Right cardiac atrium (tissue), 5 donors: ENCODE data around the gene GPR25. TPM values are rescaled to one million over a fixed set of nuclear protein-coding genes. Genes with fewer than 3 reads are reported as not detected.

ENCODE experiments used
- ATAC-seq, 2 donors: fragments of 200-7000 bp; cut with Tn5 transposase; one replicate each; pipeline versions ENCODE4 v1.8.0 to v1.9.1; 2020; ENCODE audit warnings: moderate library complexity in 2 of 2, mild to moderate bottlenecking in 1 of 2
- DNase-seq, 3 donors: peaks; one replicate each; pipeline ENCODE4 v3.0.0-alpha.2; 2020
- H3K27ac ChIP-seq: one replicate; pipeline ENCODE4 v1.5.1; 2013; ENCODE audit warnings: mild to moderate bottlenecking, low read length, control low read depth, moderate library complexity
- H3K27me3 ChIP-seq: one replicate; pipeline ENCODE4 v1.6.1; 2013; ENCODE audit not compliant: control insufficient read depth, insufficient read depth
- H3K4me1 ChIP-seq: one replicate; pipeline ENCODE4 v1.6.1; 2013; ENCODE audit warnings: low read length; ENCODE audit not compliant: control insufficient read depth, insufficient read depth
- H3K4me3 ChIP-seq: one replicate; pipeline ENCODE4 v1.5.1; 2013; ENCODE audit warnings: low read length, control low read depth
- H3K9me3 ChIP-seq: one replicate; pipeline ENCODE4 v1.6.1; 2013; ENCODE audit warnings: low read length; ENCODE audit not compliant: control insufficient read depth
- WGBS: extraction: QIAGEN DNeasy Blood & Tissue Kit; methylation state at CpG from one replicate; pipeline ENCODE4 v1.1.7; 2013; 5-methylcytosine and 5-hydroxymethylcytosine counted together
- intact Hi-C, 4 donors: fragments of 100-400 bp; cut with DNase I; formaldehyde crosslinking; loops; one replicate each; pipeline versions ENCODE4 v1.11.0 to v1.14.0; 2022 to 2023
- polyA plus RNA-seq: library from polyadenylated mRNA; stranded (reverse); fragments of 200-250 nt; gene quantifications from one replicate; pipeline ENCODE4 v1.2.3, GENCODE V29; 2013
- total RNA-seq, 4 donors: library from RNA; stranded (reverse); fragmentation: NEBNext Ultra II Directional; extraction: Animal tissue kit (Norgen Biotek cat#: 25700); gene quantifications; one replicate each; pipeline ENCODE4 v1.2.1, GENCODE V29; 2021
- donor health status: healthy with polysubstance abuse.
- donor health status: DM: no; HTN: yes; CAD: no.
- donor health status: DM: no; HTN: no; CAD: no.
- donor health status: DM: no; HTN: yes; CAD: no; lungs with severe emphysema.
- donor health status: DM: yes; HTN: yes; CAD: no.

The GPR25 gene
- total and polyA plus RNA-seq, 5 donors = not detected

- Histone ChIP-seq H3K4me3 (no peak overlapping the region), H3K4me1 (no peaks in the 10 kb centered on the region), H3K27me3 (no peaks in the 10 kb centered on the region), H3K27ac (no peak overlapping the region), H3K9me3 (no peaks in the 10 kb centered on the region)
- 86% methylated on average over 9 of the region's 9 CpGs for WGBS
- DNase-seq = no peak
- no peak for ATAC-seq
- intact Hi-C loops = no loop called here
Measured at GRCh38 chr1:200895801-200896530, 23.2 kb downstream of the GPR25 start.

DNA sequence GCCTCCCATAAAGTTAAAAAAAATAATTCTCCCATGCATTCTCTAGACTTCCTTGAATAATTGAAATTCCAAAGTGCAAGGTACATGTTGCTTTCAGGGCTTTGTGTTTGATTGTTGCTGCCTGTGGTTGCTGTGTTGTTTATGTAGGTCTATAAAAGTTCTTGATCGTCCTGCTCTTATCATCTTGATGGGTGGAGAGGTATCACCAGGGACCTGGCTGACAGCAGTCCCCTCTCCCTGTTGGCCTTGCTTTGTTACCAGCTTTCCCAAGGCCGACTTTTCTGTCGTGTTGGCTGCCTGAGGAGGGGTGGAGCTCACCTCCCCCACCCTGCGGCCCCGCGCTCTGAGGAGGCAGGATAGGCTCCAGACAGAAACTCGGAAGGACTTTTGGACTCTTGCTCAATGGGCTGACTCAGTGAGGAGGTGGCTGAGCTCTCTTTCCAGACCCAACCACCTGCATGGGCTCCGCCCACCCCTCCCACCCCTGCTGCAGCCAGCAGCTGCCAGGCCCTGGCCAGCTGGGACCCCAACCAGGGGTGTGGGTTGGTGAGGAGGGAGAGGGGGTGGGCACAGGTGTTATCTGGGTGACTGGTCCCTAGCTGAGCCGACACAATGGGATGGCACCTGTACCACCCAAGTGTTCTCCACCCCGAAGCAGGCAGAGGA, 23.9 kb downstream of the GPR25 start:
- WGBS = 78% methylated on average over 10 of the region's 10 CpGs
- intact Hi-C loops = no loop called here
- H3K27ac ChIP-seq = no peak overlapping the region
- H3K4me3 ChIP-seq = no peak overlapping the region
- ATAC-seq (peak in 1 of 2 donors; percentile 27), DNase-seq (no peak)
- H3K9me3 ChIP-seq = no peaks in the 10 kb centered on the region
- no peaks in the 10 kb centered on the region for H3K4me1 ChIP-seq
- H3K27me3 ChIP-seq = no peaks in the 10 kb centered on the region

DNA sequence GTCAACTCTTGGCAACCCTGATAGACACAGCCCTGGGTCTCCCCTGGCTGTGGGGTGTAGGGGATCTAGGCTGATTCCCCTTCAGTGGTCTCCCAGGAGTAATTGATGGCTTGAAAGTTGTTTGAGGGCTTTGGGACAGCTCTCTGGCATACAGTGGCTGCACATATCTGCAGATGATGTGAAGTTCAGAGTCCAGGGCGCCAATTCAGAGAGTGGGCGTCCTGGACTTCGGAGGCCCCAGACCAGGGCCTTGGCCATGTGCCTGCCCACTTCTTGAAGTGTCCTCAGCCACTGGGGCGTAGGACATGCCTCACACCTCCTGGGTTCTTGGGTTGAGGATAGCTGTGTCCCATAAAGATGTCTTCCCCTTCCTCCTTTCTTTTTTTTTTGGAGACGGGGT, 24.5 kb downstream of the GPR25 start:
- Histone ChIP-seq H3K27me3 (no peaks in the 10 kb centered on the region), H3K9me3 (no peaks in the 10 kb centered on the region), H3K4me3 (no peak overlapping the region), H3K27ac (no peak overlapping the region), H3K4me1 (no peaks in the 10 kb centered on the region)
- WGBS = 86% methylated on average over 5 of the region's 5 CpGs
- no peak for DNase-seq
- no peak for ATAC-seq
- intact Hi-C loops = no loop called here

- Histone ChIP-seq H3K27ac (no peak overlapping the region), H3K27me3 (no peaks in the 10 kb centered on the region), H3K4me3 (no peak overlapping the region), H3K4me1 (no peaks in the 10 kb centered on the region), H3K9me3 (no peaks in the 10 kb centered on the region)
- WGBS = 61% methylated on average over 3 of the region's 3 CpGs
- intact Hi-C loops = no loop called here
- DNase-seq (no peak), ATAC-seq (no peak)
Measured at GRCh38 chr1:200899015-200899386, 26.2 kb downstream of the GPR25 start.

DNA sequence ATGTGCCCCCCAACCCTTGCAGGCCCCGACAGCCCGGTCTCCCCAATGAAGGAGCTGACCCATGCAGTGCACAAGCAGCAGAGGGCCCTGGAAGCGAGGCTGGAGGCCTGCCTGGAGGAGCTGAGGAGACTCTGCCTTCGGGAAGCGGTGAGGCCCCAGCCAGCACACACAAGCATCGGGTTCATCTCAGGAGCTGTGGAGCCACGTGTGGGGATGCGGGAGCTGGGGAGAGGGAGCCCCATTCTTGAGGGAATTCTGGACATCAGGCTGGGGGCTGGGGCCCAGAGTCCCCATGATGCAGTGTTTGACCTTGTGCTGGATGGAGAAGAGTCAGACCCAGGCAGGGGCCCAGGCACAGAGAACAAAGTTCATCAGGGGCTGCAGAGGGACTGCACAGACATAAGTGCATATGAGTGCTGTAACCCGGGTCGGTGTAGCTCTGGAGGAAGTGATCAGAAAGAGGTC, 26.7 kb downstream of the GPR25 start:
- DNase-seq = no peak
- no peaks in the 10 kb centered on the region for H3K27me3 ChIP-seq

DNA sequence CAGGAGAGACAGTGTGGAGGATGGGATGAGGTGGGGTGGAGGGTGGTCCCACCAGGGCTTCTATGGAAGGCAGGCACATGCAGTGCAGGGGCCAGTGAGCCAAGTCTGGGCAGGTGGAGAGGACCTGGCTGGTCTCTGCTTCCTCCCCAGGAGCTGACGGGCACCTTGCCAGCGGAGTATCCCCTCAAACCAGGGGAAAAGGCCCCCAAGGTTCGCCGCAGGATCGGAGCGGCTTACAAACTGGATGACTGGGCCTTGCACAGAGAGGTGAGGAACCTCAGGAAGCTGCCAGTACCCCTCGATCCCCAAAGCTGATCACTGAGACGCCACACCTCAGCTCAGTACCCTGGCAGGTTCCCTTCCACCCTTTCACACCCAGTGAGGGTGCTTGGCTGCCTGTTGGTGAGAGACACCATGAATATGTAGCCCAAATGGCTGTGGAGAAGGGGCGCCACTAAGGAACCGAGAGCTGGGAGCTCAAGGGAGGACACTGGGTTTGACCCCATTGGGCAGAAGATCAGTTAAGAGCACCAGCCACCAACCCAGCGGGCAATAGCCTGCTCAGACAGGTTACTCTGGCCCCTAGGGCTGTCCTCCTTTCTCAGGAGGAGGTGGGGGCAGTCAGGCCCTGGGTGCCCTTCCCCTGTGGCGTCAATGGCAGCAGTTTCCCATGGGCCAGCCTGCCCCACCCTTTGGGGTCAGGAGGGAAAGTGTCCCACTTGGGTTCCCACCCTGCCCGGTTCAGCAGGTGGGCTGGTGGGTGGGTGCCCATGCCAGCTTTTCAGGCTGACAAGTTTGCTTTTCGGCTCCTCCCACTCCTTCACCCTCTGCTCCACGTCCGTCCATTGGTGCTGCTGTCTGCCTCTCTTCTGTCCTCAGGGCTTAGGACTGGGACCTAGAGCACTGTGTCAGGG, 27.4 kb downstream of the GPR25 start:
- intact Hi-C loops = no loop called here
- 91% methylated on average over 16 of the region's 16 CpGs for WGBS
- Histone ChIP-seq H3K27ac (no peak overlapping the region), H3K4me1 (no peaks in the 10 kb centered on the region), H3K9me3 (no peaks in the 10 kb centered on the region), H3K4me3 (no peak overlapping the region), H3K27me3 (no peaks in the 10 kb centered on the region)
- DNase-seq (no peak), ATAC-seq (no peak)

More for the DNA sequence above, 26.7 kb downstream of the GPR25 start:
- intact Hi-C loops = no loop called here
- 91% methylated on average over 10 of the region's 10 CpGs for WGBS
- Histone ChIP-seq H3K4me3 (no peak overlapping the region), H3K4me1 (no peaks in the 10 kb centered on the region), H3K9me3 (no peaks in the 10 kb centered on the region), H3K27ac (no peak overlapping the region)
- no peak for ATAC-seq

DNA sequence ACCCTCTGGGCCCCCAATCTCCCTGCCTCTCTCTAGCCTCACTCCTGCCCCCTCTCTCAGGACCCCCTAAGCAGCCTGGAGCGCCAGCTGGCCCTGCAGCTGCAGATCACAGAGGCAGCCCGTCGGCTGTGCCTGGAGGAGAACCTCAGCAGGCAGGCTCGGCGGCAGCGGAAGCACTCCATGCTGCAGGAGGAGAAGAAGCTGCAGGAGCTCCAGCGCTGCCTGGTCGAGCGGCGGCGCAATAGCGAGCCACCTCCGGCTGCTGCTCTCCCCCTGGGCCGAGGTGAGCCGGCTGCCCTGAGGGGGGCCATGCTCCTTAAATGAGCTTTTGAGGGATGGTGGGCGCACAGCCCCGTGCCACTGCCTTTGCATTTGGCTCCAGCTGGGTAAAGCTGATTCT, 28.1 kb downstream of the GPR25 start:
- no peak for DNase-seq
- Histone ChIP-seq H3K27ac (no peak overlapping the region), H3K4me3 (no peak overlapping the region), H3K27me3 (no peaks in the 10 kb centered on the region), H3K4me1 (no peaks in the 10 kb centered on the region), H3K9me3 (no peaks in the 10 kb centered on the region)
- intact Hi-C loops = no loop called here
- no peak for ATAC-seq
- WGBS = 95% methylated on average over 17 of the region's 17 CpGs

- no peaks in the 10 kb centered on the region for H3K27me3 ChIP-seq
- intact Hi-C loops = no loop called here
- H3K9me3 ChIP-seq = no peaks in the 10 kb centered on the region
- WGBS = 97% methylated on average over 5 of the region's 5 CpGs
- ATAC-seq = no peak
- DNase-seq = no peak
- H3K4me3 ChIP-seq = no peak overlapping the region
- H3K27ac ChIP-seq = no peak overlapping the region
- H3K4me1 ChIP-seq = no peaks in the 10 kb centered on the region
Measured at GRCh38 chr1:200901350-200901749, 28.6 kb downstream of the GPR25 start.

DNA sequence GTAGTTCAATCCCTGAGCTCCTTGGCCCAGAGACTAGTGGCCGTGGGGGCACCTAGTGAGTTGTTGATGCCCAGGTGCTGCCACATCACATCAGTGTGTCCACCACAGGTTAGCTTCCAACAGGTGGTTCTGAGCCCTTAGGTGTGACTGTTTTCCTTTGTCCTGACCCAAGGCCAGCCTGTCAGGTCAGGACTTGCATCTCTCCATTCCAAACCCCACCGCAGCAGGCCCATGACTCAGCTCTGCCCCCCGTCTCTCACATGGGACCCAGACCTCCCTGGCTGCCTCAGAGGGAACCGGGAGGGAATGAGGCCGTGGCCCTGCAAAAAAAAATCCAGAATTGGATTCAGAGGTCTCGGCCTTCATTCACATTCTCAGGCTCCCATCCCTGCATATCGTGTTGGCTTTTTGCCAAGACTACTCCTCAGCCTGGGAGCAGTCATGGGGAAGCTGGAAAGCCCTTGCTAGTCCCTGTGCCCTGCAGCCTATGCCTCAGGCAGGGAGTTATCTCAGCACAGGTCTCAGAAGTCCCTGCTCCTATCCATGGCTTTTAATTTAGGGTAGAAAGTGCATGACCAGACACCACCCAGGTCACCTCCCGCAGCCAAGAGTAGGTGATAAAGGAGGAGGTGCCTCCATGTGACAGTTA, 29.1 kb downstream of the GPR25 start:
- 65% methylated on average over 8 of the region's 8 CpGs for WGBS
- intact Hi-C loops = no loop called here
- ATAC-seq (no peak), DNase-seq (no peak)
- Histone ChIP-seq H3K4me1 (no peaks in the 10 kb centered on the region), H3K4me3 (no peak overlapping the region), H3K27me3 (no peaks in the 10 kb centered on the region), H3K9me3 (no peaks in the 10 kb centered on the region), H3K27ac (no peak overlapping the region)

GRCh38 chr1:200903793-200904192, 31.0 kb downstream of the GPR25 start:
- Histone ChIP-seq H3K4me1 (no peaks in the 10 kb centered on the region), H3K4me3 (no peak overlapping the region), H3K27ac (no peak overlapping the region), H3K27me3 (no peaks in the 10 kb centered on the region), H3K9me3 (no peaks in the 10 kb centered on the region)
- intact Hi-C loops = no loop called here
- DNase-seq (no peak), ATAC-seq (no peak)
- WGBS = 88% methylated on average over 5 of the region's 5 CpGs
